Ovary (tissue), 9 donors: ENCODE measurements around the gene MAP3K12. TPM values are rescaled to one million over a fixed set of nuclear protein-coding genes. Genes with fewer than 3 reads are reported as not detected.
A peak's percentile ranks its signal among the peaks of the same experiment; 100 is the strongest.
"Not testable (repeated sequence)": the region's sequence is repeated elsewhere in the genome, so short reads cannot be mapped to it uniquely, and the experiment has no call there.

Experiments used
- DNase-seq, 5 donors: peaks; one replicate each; pipeline ENCODE4 v3.0.0-alpha.2; 2019 to 2020
- H3K27ac ChIP-seq, 2 donors: fragments of 200-600 bp; one replicate each; pipeline versions ENCODE4 v1.5.1 to v1.8.0; 2019 to 2022
- H3K27me3 ChIP-seq: fragments of 200-600 bp; one replicate; pipeline ENCODE4 v1.8.0; 2022
- H3K36me3 ChIP-seq: fragments of 200-600 bp; sonication (generic); one replicate; pipeline ENCODE4 v1.5.1; 2019
- H3K4me1 ChIP-seq: one replicate; pipeline ENCODE4 v1.8.1; 2013; ENCODE audit warnings: mild to moderate bottlenecking, moderate library complexity; ENCODE audit not compliant: insufficient read depth
- H3K4me3 ChIP-seq: fragments of 200-600 bp; sonication (generic); one replicate; pipeline ENCODE4 v1.5.1; 2017
- H3K9me3 ChIP-seq, 2 donors: fragments of 200-600 bp in 1 of 2; sonication (generic) in 1 of 2; one replicate each; pipeline versions ENCODE4 v1.5.1 to v1.8.1; 2013 to 2019; ENCODE audit warnings: mild to moderate bottlenecking in 1 of 2, moderate library complexity in 1 of 2
- CTCF ChIP-seq, 3 donors: fragments of 450-650 bp in 2 of 3; fragments of 200-600 bp in 1 of 3; IDR thresholded peaks; one replicate each; pipeline versions ENCODE4 v1.5.1 to v1.8.0; 2016 to 2022; ENCODE audit warnings: antibody characterized with exemption in 3 of 3, mild to moderate bottlenecking in 1 of 3
- EP300 ChIP-seq: sonication (generic); formaldehyde crosslinking; IDR thresholded peaks from one replicate; pipeline ENCODE4 v1.6.1; 2017; ENCODE audit warnings: antibody characterized with exemption
- POLR2A ChIP-seq: fragments of 450-650 bp; IDR thresholded peaks from one replicate; pipeline ENCODE4 v1.6.1; 2017; ENCODE audit warnings: antibody characterized with exemption, mild to moderate bottlenecking, moderate library complexity
- WGBS, 3 donors: extraction: QIAGEN DNeasy Blood & Tissue Kit in 1 of 3; methylation state at CpG; one replicate each; pipeline versions ENCODE4 v1.1.5 to v1.1.7; 2013 to 2017; 5-methylcytosine and 5-hydroxymethylcytosine counted together
- intact Hi-C, 4 donors: fragments of 100-400 bp; cut with DNase I; formaldehyde crosslinking; loops; one replicate each; pipeline versions ENCODE4 v1.11.0 to v1.15.1; 2022 to 2023
- polyA plus RNA-seq, 2 donors: library from polyadenylated mRNA; stranded (reverse); fragments of 200-250 nt in 1 of 2; fragments of 350-450 nt in 1 of 2; fragmentation: Illumina TruSeq in 1 of 2; extraction: RNeasy Lipid Tissue Mini Kit (QIAGEN cat#74804) in 1 of 2; gene quantifications; one replicate each; pipeline ENCODE4 v1.2.3, GENCODE V29; 2013 to 2014
- total RNA-seq, 7 donors: library from RNA; depleted of rRNA in 2 of 7; stranded (reverse); fragments of >200 nt in 2 of 7; fragmentation: NEBNext Ultra II Directional in 3 of 7; extraction: Animal tissue kit (Norgen Biotek cat#: 25700) in 3 of 7; gene quantifications; one replicate each; pipeline versions ENCODE4 v1.1.0 to v1.2.4, GENCODE V29; 2016 to 2023
- donor health status: DM: no; HTN: no; CAD: no; lungs with moderate emphysema.
- donor health status: DM: no; HTN: no; CAD: no.
- donor health status: Bipolar disorder and iron deficiency.
- donor health status: DM: yes; HTN: yes; CAD: no.
- donor health status: DM: no; HTN: no; CAD: no.
- donor health status: DM: yes; HTN: yes; CAD: no.

Gene MAP3K12
- total and polyA plus RNA-seq, 9 donors: 19.5 to 53.2 (median 30.8) TPM

- H3K27me3 ChIP-seq: no peaks in the 10 kb centered on the region
- no peaks in the 10 kb centered on the region for H3K36me3 ChIP-seq
- TF ChIP-seq EP300: no peak
- TF ChIP-seq CTCF (IDR thresholded peaks at IDR 0.05): no peak
- 56 to 69% (median 68%) methylated on average over 9 of the region's 9 CpGs for WGBS, 3 donors
- H3K4me1 ChIP-seq: peaks cover 2% of the 10 kb centered on the region
- DNase-seq: peak in 1 of 5 donors; percentile 17
- no peak overlapping the region for H3K4me3 ChIP-seq
- intact Hi-C loops: no loop called here
- H3K27ac ChIP-seq: no peak overlapping the region
- no peaks in the 10 kb centered on the region for H3K9me3 ChIP-seq
Measured at GRCh38 chr12:53481939-53482586, 17.2 kb downstream of the MAP3K12 start.

- H3K27ac ChIP-seq: not testable (repeated sequence)
- 14 to 21% (median 18%) methylated on average over 6 of the region's 6 CpGs for WGBS, 3 donors
Measured at GRCh38 chr12:53481458-53481857, 17.8 kb downstream of the MAP3K12 start.

GRCh38 chr12:53480491-53481442 is 18.5 kb downstream of the MAP3K12 start:
- TF ChIP-seq POLR2A: no peak
- TF ChIP-seq EP300: no peak
- TF ChIP-seq CTCF (IDR thresholded peaks at IDR 0.05): no peak
- Histone ChIP-seq H3K4me1 (peaks cover 2% of the 10 kb centered on the region), H3K36me3 (no peaks in the 10 kb centered on the region), H3K27ac (no peak overlapping the region), H3K9me3 (no peaks in the 10 kb centered on the region), H3K4me3 (no peak overlapping the region), H3K27me3 (no peaks in the 10 kb centered on the region)
- no peak for DNase-seq
- intact Hi-C loops: no loop called here
- WGBS, 3 donors: 38 to 51% (median 49%) methylated on average over 12 of the region's 12 CpGs

More at GRCh38 chr12:53481458-53481857, 17.8 kb downstream of the MAP3K12 start:
- intact Hi-C loops, H3K4me1 ChIP-seq, H3K9me3 ChIP-seq, H3K36me3 ChIP-seq, H3K27me3 ChIP-seq, H3K4me3 ChIP-seq: not testable (repeated sequence)
- DNase-seq: peak in 2 of 5 donors; percentile 38 to 62

GRCh38 chr12:53479331-53479730 is 19.9 kb downstream of the MAP3K12 start:
- TF ChIP-seq POLR2A (no peak), EP300 (no peak), CTCF (IDR thresholded peaks at IDR 0.05) (no peak)
- DNase-seq: no peak
- H3K27me3 ChIP-seq: no peaks in the 10 kb centered on the region
- no peak overlapping the region for H3K4me3 ChIP-seq
- no peaks in the 10 kb centered on the region for H3K36me3 ChIP-seq
- H3K27ac ChIP-seq: no peak overlapping the region
- 56 to 65% (median 57%) methylated on average over 5 of the region's 5 CpGs for WGBS, 3 donors
- H3K4me1 ChIP-seq: peaks cover 2% of the 10 kb centered on the region
- H3K9me3 ChIP-seq: no peaks in the 10 kb centered on the region
- intact Hi-C loops: no loop called here

GRCh38 chr12:53478865-53479264 is 20.4 kb downstream of the MAP3K12 start:
- no peak for DNase-seq
- Histone ChIP-seq H3K27me3 (no peaks in the 10 kb centered on the region), H3K36me3 (no peaks in the 10 kb centered on the region), H3K9me3 (no peaks in the 10 kb centered on the region), H3K27ac (no peak overlapping the region), H3K4me3 (no peak overlapping the region), H3K4me1 (peaks cover 2% of the 10 kb centered on the region)
- WGBS, 3 donors: 10 to 23% (median 20%) methylated on average over 1 of the region's 1 CpG
- TF ChIP-seq EP300 (no peak), CTCF (IDR thresholded peaks at IDR 0.05) (no peak), POLR2A (no peak)
- intact Hi-C loops: no loop called here
